ENCODE data around the gene SRPK1. TPM values are rescaled to one million over a fixed set of nuclear protein-coding genes. Genes with fewer than 3 reads are reported as not detected.

The SRPK1 gene
- total RNA-seq, 2 donors from 2014 or later, result 13.8 to 51.6 TPM

- Histone ChIP-seq H3K4me1 (ENCODE audit: control insufficient read depth in 1 of 2, low read depth in 2 of 2) (no peaks in the 10 kb centered on the region), H3K4me3 (no peak overlapping the region)
- no peak for ATAC-seq (ENCODE audit: insufficient number of reproducible peaks, low FRiP score, low read depth)
These were observed 133.4 kb downstream of the SRPK1 start for GRCh38 chr6:35787266-35788218.

GRCh38 chr6:35786810-35787209 lies 134.1 kb downstream of the SRPK1 start:
- no peak for DNase-seq (ENCODE audit: low spot score)
- Histone ChIP-seq H3K4me3 (no peak overlapping the region), H3K27ac (no peak overlapping the region), H3K27me3 (replicated peaks; ENCODE audit: insufficient read depth) (no peaks in the 10 kb centered on the region), H3K4me1 (ENCODE audit: control insufficient read depth in 1 of 2, low read depth in 2 of 2) (no peaks in the 10 kb centered on the region), H3K9me3 (no peaks in the 10 kb centered on the region), H3K36me3 (no peaks in the 10 kb centered on the region)
- no peak for ATAC-seq (ENCODE audit: insufficient number of reproducible peaks, low FRiP score, low read depth)
- no peak for TF ChIP-seq CTCF (IDR thresholded peaks at IDR 0.05)

More at GRCh38 chr6:35787266-35788218, 133.4 kb downstream of the SRPK1 start:
- DNase-seq (ENCODE audit: low spot score), result no peak
- H3K27ac ChIP-seq, result no peak overlapping the region
- H3K9me3 ChIP-seq, result no peaks in the 10 kb centered on the region
- no peaks in the 10 kb centered on the region for H3K27me3 ChIP-seq (replicated peaks; ENCODE audit: insufficient read depth)
- TF ChIP-seq CTCF (IDR thresholded peaks at IDR 0.05), result no peak
- H3K36me3 ChIP-seq, result no peaks in the 10 kb centered on the region

GRCh38 chr6:35786272-35786671 lies 134.6 kb downstream of the SRPK1 start:
- H3K36me3 ChIP-seq, result no peaks in the 10 kb centered on the region
- TF ChIP-seq CTCF (IDR thresholded peaks at IDR 0.05), result no peak
- H3K27ac ChIP-seq, result no peak overlapping the region
- H3K27me3 ChIP-seq (replicated peaks; ENCODE audit: insufficient read depth), result no peaks in the 10 kb centered on the region
- DNase-seq (ENCODE audit: low spot score) (no peak), ATAC-seq (ENCODE audit: insufficient number of reproducible peaks, low FRiP score, low read depth) (no peak)
- no peaks in the 10 kb centered on the region for H3K9me3 ChIP-seq
- no peaks in the 10 kb centered on the region for H3K4me1 ChIP-seq (ENCODE audit: control insufficient read depth in 1 of 2, low read depth in 2 of 2)
- no peak overlapping the region for H3K4me3 ChIP-seq

- no peak for DNase-seq (ENCODE audit: low spot score)
- no peak for ATAC-seq (ENCODE audit: insufficient number of reproducible peaks, low FRiP score, low read depth)
- Histone ChIP-seq H3K36me3 (no peaks in the 10 kb centered on the region), H3K27me3 (replicated peaks; ENCODE audit: insufficient read depth) (no peaks in the 10 kb centered on the region), H3K27ac (no peak overlapping the region), H3K4me1 (ENCODE audit: control insufficient read depth in 1 of 2, low read depth in 2 of 2) (no peaks in the 10 kb centered on the region), H3K4me3 (no peak overlapping the region), H3K9me3 (no peaks in the 10 kb centered on the region)
- TF ChIP-seq CTCF (IDR thresholded peaks at IDR 0.05), result no peak
These were observed 136.7 kb downstream of the SRPK1 start for GRCh38 chr6:35784200-35784599.

Other genes with a start within 250 kb of the SRPK1 start
- 100 to 1,000 TPM; 156 to 271 TPM for gene FKBP5, start 232.2 kb downstream of the SRPK1 start, total RNA-seq
- gene ARMC12, start 184.1 kb downstream of the SRPK1 start, total RNA-seq, result not detected
- not detected for gene CLPSL2, start 144.5 kb downstream of the SRPK1 start, total RNA-seq
- gene CLPSL1, start 140.1 kb downstream of the SRPK1 start, total RNA-seq, result not detected
- gene CLPS, start 123.8 kb downstream of the SRPK1 start, total RNA-seq, result 10 to 100 TPM in 1 of 2 donors, 1 to 10 TPM in 1; 6.4 to 21.3 TPM
- gene LHFPL5, start 115.7 kb downstream of the SRPK1 start, total RNA-seq, result not detected
- gene SLC26A8, start 103.5 kb upstream of the SRPK1 start, total RNA-seq, result under 1 TPM in 1 of 2 donors, not detected in 1; 0.28 TPM
- 100 to 1,000 TPM in 1 of 2 donors, 10 to 100 TPM in 1; 61.9 to 106 TPM for gene MAPK14, start 106.7 kb upstream of the SRPK1 start, total RNA-seq
- gene MAPK13, start 209.4 kb upstream of the SRPK1 start, total RNA-seq, result 1 to 10 TPM; 5.5 to 7.6 TPM

Data from thoracic aorta (tissue), 2 donors.